HG03139 (cell line): ENCODE data around the gene INHBE.
"Not testable (repeated sequence)": the region's sequence is repeated elsewhere in the genome, so short reads cannot be mapped to it uniquely, and the experiment has no call there.

ENCODE experiments used
- ATAC-seq: cut with Tn5 transposase; IDR thresholded peaks from one replicate; pipeline ENCODE4 v1.9.1; 2021; ENCODE audit not compliant: unreplicated experiment

INHBE gene

DNA sequence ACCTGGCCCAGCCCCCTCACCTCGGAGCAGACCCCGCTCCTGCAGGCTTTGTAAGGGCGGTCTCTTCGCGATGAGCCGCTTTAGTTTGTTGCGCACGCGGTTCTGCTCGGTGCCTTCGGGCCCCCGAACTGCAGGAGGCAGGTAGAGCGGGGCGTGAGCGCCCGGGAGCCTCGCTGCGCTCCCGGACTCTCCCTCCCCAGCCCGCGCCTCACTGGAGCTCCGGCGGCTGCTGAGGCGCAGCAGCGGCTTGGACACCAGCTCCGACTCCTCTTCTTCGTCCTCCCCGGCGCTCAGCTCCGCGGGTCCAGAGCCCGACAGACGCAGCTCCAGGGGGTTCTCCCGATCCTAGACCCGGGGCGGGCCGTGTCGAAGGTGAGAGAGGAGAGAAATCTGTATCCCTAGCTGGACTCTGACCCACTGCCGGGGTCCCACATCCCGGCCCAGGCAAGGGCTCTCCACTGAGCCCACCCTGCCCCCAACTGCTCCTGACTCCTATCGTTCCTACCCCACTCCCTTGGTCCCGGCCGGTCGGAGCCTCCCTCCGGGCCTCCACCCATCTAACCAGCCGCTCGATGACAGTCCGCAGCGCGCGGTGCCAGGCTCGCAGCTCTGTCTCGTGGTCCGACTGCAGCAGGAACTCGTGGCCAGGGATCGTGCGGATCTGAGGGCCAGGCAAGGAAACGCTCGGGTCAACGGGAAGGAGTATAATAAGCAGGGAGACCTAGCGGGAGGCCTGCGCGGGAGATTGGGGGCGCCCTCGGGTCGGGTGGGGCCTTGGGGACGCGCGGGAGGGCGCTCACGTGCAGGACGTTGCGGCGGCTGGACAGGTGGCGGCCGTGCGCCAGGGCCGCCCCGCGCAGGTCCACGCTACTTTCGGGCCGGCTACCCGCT is 20.4 kb downstream of the INHBE start:
- ATAC-seq: no peak

GRCh38 chr12:57476162-57476992 is 21.3 kb downstream of the INHBE start:
- peak; percentile 37 for ATAC-seq

GRCh38 chr12:57476993-57477709 is 22.0 kb downstream of the INHBE start:
- ATAC-seq: no peak

- ATAC-seq: peak; percentile 37
These were observed 22.9 kb downstream of the INHBE start for GRCh38 chr12:57477710-57478681.

- no peak for ATAC-seq
These were observed 23.9 kb downstream of the INHBE start for GRCh38 chr12:57479043-57479375.

DNA sequence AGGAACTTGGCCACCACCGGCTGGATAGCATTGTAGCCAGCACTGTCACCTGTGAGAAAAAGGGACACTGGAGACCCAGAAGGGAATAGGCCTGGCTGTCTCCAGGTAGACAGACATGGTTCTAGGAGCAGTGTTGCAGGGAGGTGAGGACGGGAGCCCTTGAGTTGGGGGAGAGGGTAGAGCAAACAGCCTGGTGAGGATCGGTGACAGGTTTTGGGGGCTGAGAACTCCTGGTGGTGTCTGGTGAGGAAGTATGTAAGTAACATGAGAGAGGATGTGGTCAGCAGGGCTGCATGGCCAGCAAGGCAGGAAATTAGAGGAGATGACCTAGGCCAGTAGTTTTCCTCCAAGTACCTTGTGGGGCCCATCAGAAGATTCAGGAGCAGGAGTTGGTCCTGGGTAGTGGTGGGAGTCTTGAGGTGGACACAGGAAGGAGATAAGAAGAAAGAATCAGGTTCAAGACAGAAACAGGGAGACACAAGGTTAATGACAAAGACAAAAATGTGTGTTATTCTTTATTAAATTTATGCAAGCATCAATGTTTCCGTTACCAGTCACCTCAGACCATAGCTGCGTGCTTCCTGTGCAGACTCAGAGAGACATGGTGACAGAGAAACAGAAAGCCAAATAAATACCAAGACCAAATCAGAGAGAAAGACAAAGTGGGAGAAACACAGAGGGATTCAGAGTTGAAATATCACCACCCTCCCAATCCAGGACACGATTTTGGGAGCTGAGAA is 24.4 kb downstream of the INHBE start, which contains the start of gene ARHGAP9:
Gene ARHGAP9, minus strand, starts transcription at position 491 of the 740 bp plus-strand sequence. Its CDS starts 460 bp downstream, at position 31.
- ATAC-seq: no peak

DNA sequence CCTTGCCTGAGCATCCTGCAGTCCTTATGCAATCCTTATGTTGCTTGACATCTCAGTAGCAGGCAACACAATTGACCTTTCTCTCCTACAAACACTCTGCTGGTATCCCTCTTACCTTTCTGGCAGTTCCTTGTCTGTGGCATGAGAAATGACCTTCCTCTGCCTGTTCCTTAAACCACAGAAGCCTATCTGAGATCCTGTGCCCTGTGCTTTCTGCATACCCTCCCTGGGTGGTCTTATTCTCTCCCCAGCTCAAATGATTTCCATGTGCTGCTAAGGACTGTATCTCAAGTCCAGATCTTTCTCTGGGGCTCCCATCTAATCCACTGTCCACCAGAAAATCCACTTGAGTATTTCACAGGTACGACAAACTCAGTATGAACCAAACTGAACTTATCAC is 26.6 kb downstream of the INHBE start:
- no peak for ATAC-seq

- ATAC-seq: no peak
These were observed 28.4 kb downstream of the INHBE start for GRCh38 chr12:57483466-57483865.

- no peak for ATAC-seq
These were observed 30.6 kb downstream of the INHBE start for GRCh38 chr12:57485695-57486094.

DNA sequence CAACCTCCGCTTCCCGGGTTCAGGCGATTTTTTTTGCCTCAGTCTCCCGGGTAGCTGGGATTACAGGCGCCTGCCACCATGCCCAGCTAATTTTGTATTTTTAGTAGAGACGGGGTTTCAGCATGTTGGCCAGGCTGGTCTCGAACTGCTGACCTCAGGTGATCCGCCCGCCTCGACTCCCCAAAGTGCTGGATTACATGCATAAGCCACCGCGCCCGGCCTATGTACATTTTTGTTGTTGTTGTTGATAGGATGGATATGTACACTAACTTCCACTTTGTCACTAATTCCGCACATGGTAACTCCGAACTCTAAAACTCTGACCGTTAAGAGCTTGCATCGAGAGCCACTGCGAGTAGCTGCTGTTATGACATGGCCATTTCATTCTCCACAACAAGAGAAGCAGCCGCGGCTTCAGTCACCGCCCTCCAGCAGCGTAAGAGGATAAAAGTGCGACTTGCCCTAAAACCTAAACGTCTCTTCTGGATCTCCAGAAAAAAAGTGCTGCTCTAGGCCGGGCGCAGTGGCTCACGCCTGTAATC is 32.0 kb downstream of the INHBE start:
- ATAC-seq: no peak

- peak; percentile 95 for ATAC-seq
These were observed 32.7 kb downstream of the INHBE start, which contains the start of gene MARS1 for GRCh38 chr12:57487597-57488401. Gene MARS1 (plus strand): TSS chr12:57488068. CDS start chr12:57488091, 23 bp downstream.

DNA sequence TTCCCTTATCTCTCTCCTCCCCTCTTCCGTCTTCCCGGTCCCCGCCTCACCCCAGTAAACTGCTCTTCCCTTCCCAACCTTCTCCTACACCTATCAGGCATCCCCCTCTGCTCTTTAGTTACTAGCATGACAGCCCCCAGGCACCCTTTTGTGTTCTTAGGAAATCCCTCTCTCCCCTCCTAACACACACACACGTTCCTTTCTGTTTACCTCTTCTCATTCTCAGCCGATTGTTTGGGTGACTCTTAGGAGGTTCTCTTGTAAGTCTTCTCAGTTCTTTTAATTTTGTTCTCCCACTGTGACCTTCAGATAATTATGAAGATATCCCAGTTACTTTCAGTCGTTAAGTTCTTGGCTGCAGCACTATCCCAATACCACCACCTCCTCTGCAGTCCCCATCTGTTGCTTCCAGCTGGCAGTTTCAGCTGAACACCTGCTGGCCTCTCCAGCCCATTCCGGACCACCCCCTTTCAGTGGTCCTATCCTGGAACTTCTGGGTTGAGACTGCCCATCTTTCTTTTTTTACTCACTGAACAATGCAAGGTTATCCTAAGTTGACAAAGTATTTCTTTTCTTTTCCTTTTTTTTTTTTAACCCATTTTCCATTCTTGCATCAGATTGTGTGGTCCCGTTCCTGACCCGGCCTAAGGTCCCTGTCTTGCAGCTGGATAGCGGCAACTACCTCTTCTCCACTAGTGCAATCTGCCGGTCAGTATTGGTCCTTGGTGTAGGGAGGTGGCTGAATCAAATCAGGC is 33.5 kb downstream of the INHBE start:
- no peak for ATAC-seq

DNA sequence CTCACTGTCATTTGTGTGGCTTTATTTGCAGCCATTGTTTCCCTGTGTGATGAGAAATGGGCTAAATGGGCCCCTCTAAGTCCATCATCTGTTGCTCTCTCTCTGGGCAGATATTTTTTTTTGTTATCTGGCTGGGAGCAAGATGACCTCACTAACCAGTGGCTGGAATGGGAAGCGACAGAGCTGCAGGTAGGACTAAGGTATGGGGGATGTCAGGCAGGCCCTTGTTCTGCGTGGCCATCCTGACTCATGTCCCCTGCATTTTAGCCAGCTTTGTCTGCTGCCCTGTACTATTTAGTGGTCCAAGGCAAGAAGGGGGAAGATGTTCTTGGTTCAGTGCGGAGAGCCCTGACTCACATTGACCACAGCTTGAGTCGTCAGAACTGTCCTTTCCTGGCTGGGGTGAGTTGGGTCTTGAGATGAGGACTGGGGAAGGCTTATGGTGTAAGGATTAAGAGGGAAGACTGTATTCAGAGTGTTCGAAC is 34.1 kb downstream of the INHBE start:
- ATAC-seq: no peak

- ATAC-seq: no peak
These were observed 35.0 kb downstream of the INHBE start for GRCh38 chr12:57490126-57490525.

DNA sequence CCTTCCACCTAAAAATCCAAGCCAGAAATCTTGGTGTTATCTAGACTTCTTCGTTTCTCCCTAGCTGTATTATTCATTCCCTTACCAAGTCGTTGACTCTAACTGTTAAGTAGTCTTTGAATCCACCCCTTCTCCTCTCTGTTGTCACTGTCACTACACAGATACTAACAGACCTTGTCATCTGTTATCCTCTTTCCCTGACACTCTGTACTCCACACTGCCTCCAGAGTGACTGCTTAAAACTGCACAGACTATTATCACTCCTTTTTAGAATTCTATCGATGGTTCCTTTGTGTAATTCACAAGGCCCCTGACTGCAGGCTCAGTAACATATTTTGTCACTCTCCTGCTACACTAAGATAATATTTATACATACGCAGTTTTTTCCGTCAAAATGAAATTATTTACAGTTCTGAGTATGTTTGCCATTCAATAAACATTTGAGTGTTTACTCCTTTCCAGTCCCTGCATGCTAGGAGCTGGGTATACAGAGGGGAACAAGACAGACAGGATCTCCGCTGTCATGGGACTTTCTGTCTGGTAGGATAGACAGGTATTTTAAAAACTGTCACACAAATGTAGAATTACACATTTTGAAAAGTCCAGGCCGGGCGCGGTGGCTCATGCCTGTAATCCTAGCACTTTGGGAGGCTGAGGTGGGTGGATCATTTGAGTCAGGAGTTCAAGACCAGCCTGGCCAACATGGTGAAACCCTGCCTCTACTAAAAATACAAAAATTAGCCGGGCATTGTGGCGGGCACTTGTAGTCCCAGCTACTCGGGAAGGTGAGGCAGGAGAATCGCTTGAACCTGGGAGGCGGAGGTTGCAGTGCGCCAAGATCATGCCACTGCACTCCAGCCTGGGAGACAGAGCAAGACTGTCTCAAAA is 36.5 kb downstream of the INHBE start:
- ATAC-seq: no peak

DNA sequence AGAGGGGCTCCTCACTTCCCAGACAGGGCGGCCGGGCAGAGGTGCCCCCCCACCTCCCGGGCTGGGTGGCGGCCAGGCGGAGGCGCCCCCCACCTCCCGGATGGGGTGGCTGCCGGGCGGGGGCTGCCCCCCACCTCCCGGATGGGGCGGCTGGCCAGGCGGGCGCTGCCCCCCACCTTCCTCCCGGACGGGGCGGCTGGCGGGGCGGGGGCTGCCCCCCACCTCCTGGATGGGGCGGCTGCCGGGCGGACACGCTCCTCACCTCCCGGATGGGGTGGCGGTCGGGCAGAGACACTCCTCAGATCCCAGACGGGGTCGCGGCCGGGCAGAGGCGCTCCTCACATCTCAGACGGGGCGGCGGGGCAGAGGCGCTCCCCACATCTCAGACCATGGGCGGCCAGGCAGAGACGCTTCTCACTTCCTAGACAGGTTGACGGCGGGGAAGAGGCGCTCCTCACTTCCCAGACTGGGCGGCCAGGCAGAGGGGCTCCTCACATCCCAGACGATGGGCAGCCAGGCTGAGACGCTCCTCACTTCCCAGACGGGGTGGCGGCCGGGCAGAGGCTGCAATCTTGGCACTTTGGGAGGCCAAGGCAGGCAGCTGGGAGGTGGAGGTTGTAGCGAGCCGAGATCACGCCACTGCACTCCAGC is 40.1 kb downstream of the INHBE start:
- ATAC-seq: not testable (repeated sequence)
